K562 (cell line): ENCODE data around the gene JPT1. TPM values are rescaled to one million over a fixed set of nuclear protein-coding genes. Genes with fewer than 3 reads are reported as not detected.

Experiments used
- BDP1 ChIP-seq: IDR thresholded peaks from 3 replicates; pipeline ENCODE4 v1.6.1; 2011; ENCODE audit not compliant: insufficient read length, insufficient read depth
- BRCA1 ChIP-seq, 2 experiments: fragments of 450-650 bp in 1 of 2; sonication (generic) in 1 of 2; formaldehyde crosslinking in 1 of 2; IDR thresholded peaks; 2 replicates each; pipeline versions ENCODE4 v1.5.0 to v1.6.1; 2017 to 2020; ENCODE audit warnings: mild to moderate bottlenecking in 1 of 2, missing genetic modification reagents in 1 of 2
- CCNT2 ChIP-seq: IDR thresholded peaks from 2 replicates; pipeline ENCODE4 v1.6.1; 2011; ENCODE audit warnings: borderline replicate concordance, low read depth, mild to moderate bottlenecking, moderate library complexity, mixed read lengths, low read length; ENCODE audit not compliant: insufficient read length; ENCODE audit errors: extremely low read depth
- CTBP1 ChIP-seq: fragments of 450-650 bp; IDR thresholded peaks from 2 replicates; pipeline ENCODE4 v1.6.1; 2016; ENCODE audit warnings: borderline replicate concordance
- DMBX1 ChIP-seq: fragments of 250-450 bp; sonication (Bioruptor Pico); IDR thresholded peaks from 2 replicates; pipeline ENCODE4 v1.8.0; 2022; ENCODE audit warnings: inconsistent platforms, mild to moderate bottlenecking, moderate library complexity, borderline replicate concordance
- EGR1 ChIP-seq: fragments of 450-650 bp; conservative IDR thresholded peaks from 2 replicates; pipeline ENCODE4 v1.6.1; 2017; ENCODE audit warnings: mild to moderate bottlenecking
- HDAC1 ChIP-seq, 2 experiments: fragments of 450-650 bp; IDR thresholded peaks; 2 replicates each; pipeline ENCODE4 v1.6.1; 2016 to 2017; ENCODE audit warnings: inconsistent platforms in 1 of 2, mild to moderate bottlenecking in 1 of 2, moderate library complexity in 1 of 2
- KAT7 ChIP-seq: sonication (generic); formaldehyde crosslinking; IDR thresholded peaks from 2 replicates; pipeline ENCODE4 v1.8.0; 2022; ENCODE audit warnings: missing genetic modification reagents, mild to moderate bottlenecking, borderline replicate concordance
- MYNN ChIP-seq, 2 experiments: sonication (generic); formaldehyde crosslinking in 1 of 2; IDR thresholded peaks; 2 replicates each; pipeline versions ENCODE4 v1.5.0 to v1.6.1; 2016 to 2020; ENCODE audit warnings: antibody characterized with exemption in 1 of 2, missing genetic modification reagents in 1 of 2
- NFATC3 ChIP-seq: fragments of 450-650 bp; IDR thresholded peaks from 2 replicates; pipeline ENCODE4 v1.6.1; 2017; ENCODE audit warnings: mild to moderate bottlenecking
- NFE2 ChIP-seq: IDR thresholded peaks from 2 replicates; pipeline ENCODE4 v1.6.1; 2014; ENCODE audit warnings: antibody characterized with exemption, low read depth
- NFIX ChIP-seq: fragments of 250-450 bp; sonication (Bioruptor Pico); IDR thresholded peaks from 2 replicates; pipeline ENCODE4 v1.4.0; 2020; ENCODE audit warnings: low read depth, mild to moderate bottlenecking, moderate library complexity
- RUNX1 ChIP-seq: sonication (generic); IDR thresholded peaks from 2 replicates; pipeline ENCODE4 v1.6.1; 2016; ENCODE audit warnings: antibody characterized with exemption, low read depth
- SIX5 ChIP-seq, 2 experiments: IDR thresholded peaks; 2 replicates each; pipeline ENCODE4 v1.6.1; 2011; ENCODE audit warnings: low read length in 2 of 2, borderline replicate concordance in 1 of 2, low read depth in 1 of 2, mild to moderate bottlenecking in 1 of 2, moderate library complexity in 1 of 2; ENCODE audit not compliant: insufficient read depth in 1 of 2
- SNIP1 ChIP-seq: fragments of 450-650 bp; IDR thresholded peaks from 2 replicates; pipeline ENCODE4 v1.7.1; 2017; ENCODE audit warnings: low read depth, mild to moderate bottlenecking
- SRSF9 ChIP-seq: fragments of 200-400 bp; formaldehyde crosslinking; IDR thresholded peaks from 2 replicates; pipeline ENCODE4 v1.6.1; 2017; ENCODE audit warnings: low read depth, low read length, borderline replicate concordance
- TAF7 ChIP-seq: fragments of 450-650 bp; IDR thresholded peaks from 2 replicates; pipeline ENCODE4 v1.6.1; 2016; ENCODE audit warnings: missing genetic modification characterization, missing compliant biosample characterization
- U2AF2 ChIP-seq: fragments of 200-400 bp; formaldehyde crosslinking; optimal IDR thresholded peaks from 2 replicates; pipeline ENCODE3; 2017; ENCODE audit warnings: low read depth, mild to moderate bottlenecking, low read length
- ZNF12 ChIP-seq: sonication (generic); formaldehyde crosslinking; IDR thresholded peaks from 2 replicates; pipeline ENCODE4 v1.4.0; 2020; ENCODE audit warnings: mild to moderate bottlenecking, missing genetic modification reagents
- ZNF408 ChIP-seq: fragments of 250-450 bp; sonication (Bioruptor Pico); IDR thresholded peaks from 2 replicates; pipeline ENCODE4 v1.4.0; 2020; ENCODE audit warnings: low read depth, mild to moderate bottlenecking, moderate library complexity
- polyA plus RNA-seq, 8 experiments: library from polyadenylated mRNA; depleted of rRNA in 4 of 8; stranded (reverse) in 5 of 8; unstranded in 3 of 8; fragments of >200 nt; fragmentation: Nextera tagmentation in 2 of 8; fragmentation: Illumina TruSeq in 1 of 8; extraction: Ambion mirVana in 2 of 8; extraction: Trizol in 1 of 8; gene quantifications; 2 replicates each; pipeline versions ENCODE4 v1.2.1 to v1.2.3, GENCODE V29; 2011 to 2014; ENCODE audit warnings: inconsistent platforms in 1 of 8, missing spikeins in 1 of 8
- total RNA-seq, 7 experiments: library from RNA; depleted of rRNA in 6 of 7; stranded (reverse); fragments of >200 nt in 6 of 7; fragmentation: Illumina TruSeq in 2 of 7; extraction: Trizol in 2 of 7; gene quantifications; 2 replicates each; pipeline versions ENCODE4 v1.2.1 to v1.2.3, GENCODE V29; 2011 to 2021; ENCODE audit warnings: low replicate concordance in 1 of 7
- TF ChIP-seq, protein P1 (sequence below): fragments of 250-450 bp; sonication (Bioruptor Pico); IDR thresholded peaks from 2 replicates; pipeline ENCODE4 v1.9.0; 2021; ENCODE audit warnings: mild to moderate bottlenecking, inconsistent platforms
- TF ChIP-seq, protein P2 (sequence below), 3 experiments: fragments of 200-800 bp in 1 of 3; sonication (Bioruptor generic) in 1 of 3; sonication (generic) in 1 of 3; formaldehyde crosslinking in 1 of 3; IDR thresholded peaks; 2 replicates each; pipeline versions ENCODE4 v1.6.1 to v1.8.0; 2016 to 2022; ENCODE audit warnings: mild to moderate bottlenecking in 2 of 3, missing compliant biosample characterization in 2 of 3, missing genetic modification characterization in 2 of 3, missing genetic modification reagents in 1 of 3

The JPT1 gene
- total and polyA plus RNA-seq, 9 of the 15 experiments (the other 6 are each of a cell fraction or from before 2014, with no cell fraction given) = 56.7 to 292 (median 144) TPM

DNA sequence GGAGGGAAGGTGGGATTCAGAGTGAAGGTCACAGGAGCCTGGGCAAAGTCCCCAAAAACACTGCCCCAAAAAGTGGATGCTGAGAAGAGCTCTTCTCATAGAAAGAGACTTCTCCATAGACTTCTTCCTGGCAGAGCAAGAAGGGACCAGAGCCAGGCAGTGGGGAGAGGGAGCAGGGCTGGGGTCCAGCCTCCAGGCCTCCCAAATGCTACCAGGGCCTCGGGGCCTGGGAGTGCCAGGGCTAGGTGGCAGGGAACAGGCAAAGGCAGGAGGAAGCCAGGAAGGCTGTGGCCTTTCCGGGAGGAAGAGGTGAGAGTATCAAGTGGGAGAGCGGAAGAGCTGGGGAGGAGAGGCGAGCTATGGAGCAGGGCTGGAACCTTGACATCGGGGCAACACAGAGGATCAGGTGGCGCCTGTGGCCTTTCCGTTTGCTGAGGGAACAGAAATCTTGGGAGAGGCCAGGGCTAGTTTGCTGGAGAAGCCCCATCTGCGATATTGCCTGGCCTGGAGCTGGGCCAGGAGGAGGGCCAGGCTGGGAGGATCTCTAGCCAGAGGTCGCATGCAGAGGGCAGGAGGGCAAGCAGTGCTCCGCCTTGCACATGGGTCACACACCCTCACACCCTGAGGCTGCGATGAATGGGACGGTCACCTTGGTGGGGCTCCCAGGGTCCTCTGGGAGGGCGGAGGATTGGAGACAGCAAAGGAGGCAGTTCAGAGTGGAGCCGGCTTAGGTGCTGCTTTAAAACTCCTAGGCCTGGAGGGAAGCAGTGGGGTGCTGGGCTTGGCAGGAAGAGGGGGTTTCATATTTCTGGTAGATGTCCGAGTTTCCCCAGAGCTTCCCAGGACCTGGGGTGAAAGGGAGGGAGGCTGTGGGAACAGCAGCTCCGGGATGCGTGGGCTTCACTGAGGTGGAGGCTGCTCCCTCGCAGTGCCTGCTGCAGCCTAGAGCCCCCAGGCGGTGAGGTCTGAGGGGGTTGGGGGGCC lies 63.1 kb downstream of the JPT1 start (continued):
- TF ChIP-seq, protein P1, sequence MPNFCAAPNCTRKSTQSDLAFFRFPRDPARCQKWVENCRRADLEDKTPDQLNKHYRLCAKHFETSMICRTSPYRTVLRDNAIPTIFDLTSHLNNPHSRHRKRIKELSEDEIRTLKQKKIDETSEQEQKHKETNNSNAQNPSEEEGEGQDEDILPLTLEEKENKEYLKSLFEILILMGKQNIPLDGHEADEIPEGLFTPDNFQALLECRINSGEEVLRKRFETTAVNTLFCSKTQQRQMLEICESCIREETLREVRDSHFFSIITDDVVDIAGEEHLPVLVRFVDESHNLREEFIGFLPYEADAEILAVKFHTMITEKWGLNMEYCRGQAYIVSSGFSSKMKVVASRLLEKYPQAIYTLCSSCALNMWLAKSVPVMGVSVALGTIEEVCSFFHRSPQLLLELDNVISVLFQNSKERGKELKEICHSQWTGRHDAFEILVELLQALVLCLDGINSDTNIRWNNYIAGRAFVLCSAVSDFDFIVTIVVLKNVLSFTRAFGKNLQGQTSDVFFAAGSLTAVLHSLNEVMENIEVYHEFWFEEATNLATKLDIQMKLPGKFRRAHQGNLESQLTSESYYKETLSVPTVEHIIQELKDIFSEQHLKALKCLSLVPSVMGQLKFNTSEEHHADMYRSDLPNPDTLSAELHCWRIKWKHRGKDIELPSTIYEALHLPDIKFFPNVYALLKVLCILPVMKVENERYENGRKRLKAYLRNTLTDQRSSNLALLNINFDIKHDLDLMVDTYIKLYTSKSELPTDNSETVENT (CRISPR knock-in tag) = no peak
- TF ChIP-seq CTBP1 = 0 out of 2 replicates have a peak, but pooled peaks have one; percentile 37
- peak; percentile 39; the same call in 1 of the 2 replicates for TF ChIP-seq EGR1
- 0 out of 2 replicates have a peak, but pooled peaks have one; percentile 46 for TF ChIP-seq KAT7 (CRISPR knock-in tag)
- TF ChIP-seq MYNN (IDR thresholded peaks at IDR 0.05) = 0 out of 2 replicates have a peak, but pooled peaks have one; percentile 25
- no peak for TF ChIP-seq MYNN (CRISPR knock-in tag; IDR thresholded peaks at IDR 0.05)
- TF ChIP-seq RUNX1 = no peak
- no peak for TF ChIP-seq SNIP1
- TF ChIP-seq SRSF9 = no peak
- TF ChIP-seq U2AF2 = no peak
- TF ChIP-seq SIX5 (IDR thresholded peaks at IDR 0.05; ENCODE audit: borderline replicate concordance in 1 of 2, insufficient read depth in 1 of 2, low read depth in 1 of 2, low read length in 2 of 2) = no peak
- no peak for TF ChIP-seq NFE2
- TF ChIP-seq NFATC3 = no peak
- TF ChIP-seq BRCA1 (IDR thresholded peaks at IDR 0.05) = no peak
- no peak for TF ChIP-seq BRCA1 (CRISPR knock-in tag; IDR thresholded peaks at IDR 0.05)
- no peak for TF ChIP-seq BDP1
- 0 out of 2 replicates have a peak, but pooled peaks have one; percentile 11 for TF ChIP-seq DMBX1
- TF ChIP-seq NFIX (CRISPR knock-in tag) = no peak
- no peak for TF ChIP-seq CCNT2
- TF ChIP-seq HDAC1 (IDR thresholded peaks at IDR 0.05) = no peak
- no peak for TF ChIP-seq ZNF408 (CRISPR knock-in tag)
- TF ChIP-seq ZNF12 (CRISPR knock-in tag) = peak; percentile 48; the same call in 1 of the 2 replicates
- TF ChIP-seq TAF7 = no peak
- TF ChIP-seq, protein P2, sequence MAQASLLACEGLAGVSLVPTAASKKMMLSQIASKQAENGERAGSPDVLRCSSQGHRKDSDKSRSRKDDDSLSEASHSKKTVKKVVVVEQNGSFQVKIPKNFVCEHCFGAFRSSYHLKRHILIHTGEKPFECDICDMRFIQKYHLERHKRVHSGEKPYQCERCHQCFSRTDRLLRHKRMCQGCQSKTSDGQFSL (CRISPR knock-in tag; IDR thresholded peaks at IDR 0.05) = no peak
- TF ChIP-seq, protein P2 (tag; IDR thresholded peaks at IDR 0.05) = 0 out of 4 replicates have a peak, but pooled peaks of 1 of the 2 experiments have one; percentile 22
